Spinal cord (tissue), 10 donors: Measurements from ENCODE around the gene GSC. TPM values are rescaled to one million over a fixed set of nuclear protein-coding genes. Genes with fewer than 3 reads are reported as not detected.
"Not testable (repeated sequence)": the region's sequence is repeated elsewhere in the genome, so short reads cannot be mapped to it uniquely, and the experiment has no call there.

Experiments used
- DNase-seq, 6 donors: peaks; one replicate each; pipeline versions ENCODE4 v3.0.0 to v3.0.0-alpha.2; 2013 to 2015; ENCODE audit warnings: low spot score in 6 of 6, low read depth in 4 of 6
- H3K27ac ChIP-seq: one replicate; pipeline ENCODE4 v1.5.1; 2013; ENCODE audit warnings: low read depth, low read length, control low read depth
- H3K27me3 ChIP-seq: one replicate; pipeline ENCODE4 v1.6.1; 2013; ENCODE audit warnings: low read length; ENCODE audit not compliant: control insufficient read depth, insufficient read depth
- H3K36me3 ChIP-seq: one replicate; pipeline ENCODE4 v1.6.1; 2013; ENCODE audit warnings: low read length; ENCODE audit not compliant: control insufficient read depth, insufficient read depth
- H3K4me1 ChIP-seq: one replicate; pipeline ENCODE4 v1.6.1; 2013; ENCODE audit warnings: low read length; ENCODE audit not compliant: control insufficient read depth, insufficient read depth
- H3K4me3 ChIP-seq: one replicate; pipeline ENCODE4 v1.5.1; 2013; ENCODE audit warnings: low read depth, low read length, control low read depth
- H3K9me3 ChIP-seq: one replicate; pipeline ENCODE4 v1.6.1; 2013; ENCODE audit warnings: low read length; ENCODE audit not compliant: control insufficient read depth, insufficient read depth
- WGBS: methylation state at CpG from one replicate; pipeline ENCODE4 v1.1.5; 2013; ENCODE audit warnings: missing lambda C conversion rate; ENCODE audit not compliant: insufficient coverage; 5-methylcytosine and 5-hydroxymethylcytosine counted together
- polyA plus RNA-seq, 2 donors: library from polyadenylated mRNA; unstranded; fragments of 120-200 nt; gene quantifications; one replicate each; pipeline ENCODE4 v1.2.1, GENCODE V29; 2013; ENCODE audit not compliant: insufficient read length in 2 of 2
- total RNA-seq, 2 donors: library from RNA; depleted of rRNA in 1 of 2; stranded (reverse); fragments of 120-200 nt in 1 of 2; fragments of >200 nt in 1 of 2; gene quantifications; one replicate each; pipeline versions ENCODE4 v1.2.3 to v1.2.4, GENCODE V29; 2013 to 2014
- donor health status: healthy.

The GSC gene
- total and polyA plus RNA-seq, 4 donors: 0.99 TPM; not detected in 3

DNA sequence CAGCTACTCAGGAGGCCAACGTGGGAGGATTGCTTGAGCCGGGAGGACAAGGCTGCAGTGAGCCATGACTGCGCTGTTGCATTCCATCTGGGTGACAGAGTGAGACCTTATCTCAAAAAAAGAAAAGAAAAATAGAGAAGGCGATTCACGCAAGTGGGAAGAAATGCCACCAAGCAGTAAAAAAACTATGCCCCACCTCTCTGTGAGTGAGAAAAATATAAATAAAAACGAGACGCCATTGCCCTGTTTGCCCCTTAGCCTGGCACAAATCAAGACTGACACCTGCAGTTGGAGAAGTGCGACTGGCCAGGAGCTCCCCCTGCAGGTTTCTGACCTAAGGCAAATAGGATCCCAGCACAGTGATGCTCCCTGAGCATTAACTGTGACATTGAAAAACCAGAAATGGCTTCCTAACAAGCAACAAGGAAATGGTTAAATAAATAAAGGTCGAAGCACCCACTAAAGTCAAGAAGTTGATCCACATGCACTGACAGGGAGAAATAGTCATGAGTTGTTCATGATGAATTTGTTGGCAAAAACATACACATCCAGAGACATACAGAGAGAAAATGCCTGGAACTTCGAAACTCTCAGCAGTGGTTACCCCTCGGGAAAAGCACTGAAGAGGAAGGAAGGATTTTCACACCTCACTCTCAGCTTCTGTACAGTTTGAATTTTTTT is 21.1 kb downstream of the GSC start:
- peak in 2 of 6 donors; percentile 17 to 20 for DNase-seq
- H3K9me3 ChIP-seq: no peaks in the 10 kb centered on the region
- peaks cover 12% of the 10 kb centered on the region for H3K4me1 ChIP-seq

DNA sequence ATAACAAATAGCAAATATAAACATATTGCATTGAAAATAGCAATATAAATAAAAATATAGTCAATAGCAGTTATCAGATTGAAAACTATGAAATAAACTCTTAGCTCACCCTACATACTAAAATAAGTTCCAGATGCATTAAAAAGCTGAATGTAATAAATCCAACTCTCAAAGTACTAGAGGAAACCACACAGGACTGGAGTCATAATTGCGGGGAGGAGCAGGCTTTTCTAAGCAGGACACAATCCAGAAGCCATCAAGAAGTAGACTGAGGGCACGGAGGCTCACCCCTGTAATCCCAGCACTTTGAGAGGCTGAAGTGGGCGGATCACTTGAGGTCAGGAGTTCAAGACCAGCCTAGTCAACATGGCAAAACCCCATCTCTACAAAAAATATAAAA is 22.2 kb downstream of the GSC start:
- H3K36me3 ChIP-seq: no peaks in the 10 kb centered on the region
- peaks cover 4% of the 10 kb centered on the region for H3K4me1 ChIP-seq
- H3K4me3 ChIP-seq: no peak overlapping the region
- 69% methylated on average over 2 of the region's 3 CpGs for WGBS
- H3K27me3 ChIP-seq: no peaks in the 10 kb centered on the region
- no peaks in the 10 kb centered on the region for H3K9me3 ChIP-seq
- no peak overlapping the region for H3K27ac ChIP-seq
- no peak for DNase-seq

More for the DNA sequence above, 21.1 kb downstream of the GSC start:
- WGBS: 30% methylated on average over 5 of the region's 11 CpGs
- Histone ChIP-seq H3K36me3 (no peaks in the 10 kb centered on the region), H3K4me3 (no peak overlapping the region), H3K27ac (no peak overlapping the region), H3K27me3 (no peaks in the 10 kb centered on the region)

DNA sequence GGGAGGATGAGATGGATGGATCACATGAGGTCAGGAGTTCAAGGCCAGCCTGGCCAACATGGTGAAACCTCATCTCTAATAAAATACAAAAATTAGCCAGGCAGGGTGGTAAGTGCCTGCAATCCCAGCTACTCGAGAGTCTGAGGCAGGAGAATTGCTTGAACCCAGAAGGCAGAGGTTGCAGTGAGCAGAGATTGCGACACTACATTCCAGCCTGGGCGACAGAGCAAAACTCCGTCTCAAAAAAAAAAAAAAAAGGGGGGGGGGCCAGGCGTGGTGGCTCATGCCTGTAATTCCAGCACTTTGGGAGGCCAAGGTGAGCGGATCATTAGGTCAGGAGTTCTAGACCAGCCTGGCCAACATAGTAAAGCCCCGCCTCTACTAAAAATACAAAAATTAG is 22.8 kb downstream of the GSC start:
- 92% methylated on average over 4 of the region's 7 CpGs for WGBS
- not testable (repeated sequence) for H3K27me3 ChIP-seq, H3K36me3 ChIP-seq, DNase-seq, H3K27ac ChIP-seq, H3K4me3 ChIP-seq, H3K4me1 ChIP-seq, H3K9me3 ChIP-seq

DNA sequence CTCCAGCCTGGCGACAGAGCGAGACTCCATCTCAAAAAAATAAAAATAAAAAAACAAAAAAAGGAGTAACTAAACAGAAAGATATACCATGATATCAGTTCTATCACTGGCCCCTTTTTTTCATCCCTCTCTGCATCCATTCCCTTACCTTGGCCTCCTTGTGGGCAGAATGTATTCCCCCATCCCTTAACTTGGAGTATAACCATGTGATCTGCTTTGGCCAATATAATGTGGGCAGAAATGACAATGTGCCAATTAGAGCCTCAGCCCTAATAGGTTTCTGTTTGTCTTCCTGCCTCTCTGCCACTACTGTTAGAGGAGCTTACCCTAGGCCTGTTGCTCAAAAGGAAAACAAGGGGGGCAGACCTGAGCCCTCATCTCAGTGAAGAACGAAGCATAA is 23.8 kb downstream of the GSC start:
- H3K27me3 ChIP-seq: no peaks in the 10 kb centered on the region
- DNase-seq: no peak
- no peak overlapping the region for H3K27ac ChIP-seq
- H3K4me3 ChIP-seq: no peak overlapping the region
- no peaks in the 10 kb centered on the region for H3K36me3 ChIP-seq
- WGBS: no CpG with 5 or more reads among the region's 3 CpGs
- no peaks in the 10 kb centered on the region for H3K9me3 ChIP-seq
- H3K4me1 ChIP-seq: no peaks in the 10 kb centered on the region

DNA sequence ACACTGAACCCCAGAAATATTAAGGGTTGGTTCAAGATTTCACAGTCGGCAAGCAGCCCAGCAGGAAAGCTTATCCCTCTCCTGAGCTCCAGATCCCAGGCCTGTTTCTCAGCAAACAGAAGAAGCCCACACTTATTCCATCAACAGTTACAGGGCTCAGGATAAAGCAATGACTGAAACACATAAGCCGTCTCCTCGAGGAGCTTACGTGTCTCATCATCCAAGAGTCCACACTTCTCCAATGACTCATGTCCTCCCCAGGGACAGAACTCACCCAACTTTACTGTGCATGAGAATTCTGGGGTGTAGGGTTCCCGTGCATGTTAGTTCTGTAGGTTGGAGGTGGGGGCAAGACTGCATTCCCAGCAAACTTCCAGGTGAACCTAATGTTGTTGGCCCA is 31.2 kb downstream of the GSC start:
- H3K9me3 ChIP-seq: no peaks in the 10 kb centered on the region
- 89% methylated on average over 2 of the region's 5 CpGs for WGBS
- no peak for DNase-seq
- H3K27me3 ChIP-seq: no peaks in the 10 kb centered on the region
- H3K36me3 ChIP-seq: no peaks in the 10 kb centered on the region
- H3K4me3 ChIP-seq: no peak overlapping the region
- no peak overlapping the region for H3K27ac ChIP-seq
- no peaks in the 10 kb centered on the region for H3K4me1 ChIP-seq

DNA sequence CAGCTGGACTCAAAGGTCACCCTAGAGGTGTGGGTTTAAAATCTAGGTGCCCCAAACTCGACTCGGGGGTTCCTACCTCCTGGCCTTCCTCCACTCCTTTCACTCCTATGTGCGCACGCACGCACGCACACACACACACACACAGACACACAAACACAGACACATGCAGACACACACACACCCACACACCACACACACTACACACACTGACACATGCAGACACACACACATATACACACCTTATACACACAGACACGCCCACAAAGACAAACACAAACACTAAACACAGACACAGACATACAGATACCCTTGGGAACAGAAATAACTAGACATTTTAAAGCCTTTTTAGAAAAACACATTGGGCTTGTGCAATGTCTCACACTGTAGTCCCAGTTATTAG is 31.8 kb downstream of the GSC start:
- no peaks in the 10 kb centered on the region for H3K27me3 ChIP-seq
- H3K36me3 ChIP-seq: no peaks in the 10 kb centered on the region
- H3K4me3 ChIP-seq: no peak overlapping the region
- WGBS: 98% methylated on average over 5 of the region's 7 CpGs
- H3K4me1 ChIP-seq: no peaks in the 10 kb centered on the region
- no peak for DNase-seq
- H3K27ac ChIP-seq: no peak overlapping the region
- H3K9me3 ChIP-seq: no peaks in the 10 kb centered on the region

DNA sequence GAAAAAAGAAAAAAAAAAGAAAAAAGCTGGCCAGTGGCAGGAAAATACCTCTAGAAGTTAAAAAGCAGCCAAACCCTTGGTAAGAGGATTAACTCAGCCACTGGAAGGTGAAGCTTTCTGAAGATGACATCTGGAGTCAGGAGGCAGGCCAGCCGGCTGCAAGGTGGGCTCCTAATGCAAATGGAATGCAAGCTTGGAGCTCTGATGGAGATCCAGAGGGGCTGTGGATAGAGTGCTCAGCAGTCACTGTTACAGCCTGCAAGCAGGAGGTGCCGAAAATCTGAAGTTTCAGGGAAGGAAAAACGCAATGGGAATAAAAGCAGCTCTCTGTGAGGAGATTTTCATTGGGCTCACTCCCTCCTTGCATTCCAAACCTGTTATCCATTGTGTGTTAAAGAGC is 41.0 kb downstream of the GSC start:
- DNase-seq: no peak
- no peaks in the 10 kb centered on the region for H3K4me1 ChIP-seq
- H3K36me3 ChIP-seq: no peaks in the 10 kb centered on the region
- H3K27me3 ChIP-seq: no peaks in the 10 kb centered on the region
- 79% methylated on average over 2 of the region's 3 CpGs for WGBS
- no peak overlapping the region for H3K4me3 ChIP-seq
- H3K9me3 ChIP-seq: no peaks in the 10 kb centered on the region
- H3K27ac ChIP-seq: no peak overlapping the region

DNA sequence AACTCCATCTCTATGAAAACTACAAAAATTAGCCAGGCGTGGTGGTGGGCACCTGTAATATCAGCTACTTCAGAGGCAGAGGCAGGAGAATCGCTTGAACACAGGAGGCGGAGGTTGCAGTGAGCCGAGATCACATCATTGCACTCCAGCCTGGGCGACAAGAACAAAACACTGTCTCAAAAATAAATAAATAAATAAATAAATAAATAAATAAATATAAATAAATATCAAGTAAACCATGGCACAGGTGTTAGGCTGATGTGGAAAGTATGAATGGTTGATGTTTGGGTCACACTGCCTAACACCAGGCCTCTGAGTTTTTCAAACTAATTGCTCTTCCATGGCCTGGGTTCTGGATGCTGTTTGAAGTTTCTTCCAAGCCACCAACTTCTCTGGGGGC is 41.5 kb downstream of the GSC start:
- H3K4me3 ChIP-seq, H3K27ac ChIP-seq, DNase-seq, H3K4me1 ChIP-seq, H3K36me3 ChIP-seq, H3K27me3 ChIP-seq, H3K9me3 ChIP-seq: not testable (repeated sequence)
- WGBS: 86% methylated on average over 1 of the region's 5 CpGs

DNA sequence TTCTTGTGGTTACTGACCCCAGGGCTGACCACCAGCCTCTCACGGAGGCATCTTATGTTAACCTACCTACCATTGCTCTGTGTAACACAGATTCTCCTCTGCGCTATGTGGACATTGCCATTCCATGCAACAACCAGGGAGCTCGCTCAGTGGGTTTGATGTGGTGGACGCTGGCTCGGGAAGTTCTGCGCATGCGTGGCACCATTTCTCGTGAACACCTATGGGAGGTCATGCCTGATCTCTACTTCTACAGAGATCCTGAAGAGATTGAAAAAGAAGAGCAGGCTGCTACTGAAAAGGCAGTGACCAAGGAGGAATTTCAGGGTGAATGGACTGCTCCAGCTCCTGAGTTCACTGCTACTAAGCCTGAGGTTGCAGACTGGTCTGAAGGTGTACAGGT is 43.3 kb downstream of the GSC start:
- not testable (repeated sequence) for H3K9me3 ChIP-seq, DNase-seq, H3K36me3 ChIP-seq, H3K27ac ChIP-seq, H3K4me3 ChIP-seq, H3K4me1 ChIP-seq, H3K27me3 ChIP-seq
- 100% methylated on average over 1 of the region's 8 CpGs for WGBS

DNA sequence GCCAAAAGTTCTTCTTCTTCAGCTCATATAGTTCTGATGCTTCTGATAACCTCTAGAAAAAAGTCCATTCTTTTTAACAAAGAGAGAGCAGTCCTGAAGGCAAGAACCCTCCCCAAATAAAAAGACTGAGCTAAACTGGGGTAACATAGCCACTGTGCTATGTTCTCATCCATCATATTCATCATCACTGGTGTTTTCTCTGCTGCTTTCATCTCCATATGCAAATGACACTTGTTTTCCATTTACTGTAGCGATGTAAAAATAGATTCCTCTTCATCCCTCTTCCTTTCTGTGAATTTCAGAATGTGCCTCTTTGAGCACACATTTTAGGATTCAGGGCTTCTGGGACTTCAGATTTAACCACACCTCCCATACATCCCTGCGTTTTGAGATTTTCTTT is 44.9 kb downstream of the GSC start:
- Histone ChIP-seq H3K27me3 (no peaks in the 10 kb centered on the region), H3K4me1 (no peaks in the 10 kb centered on the region), H3K9me3 (no peaks in the 10 kb centered on the region), H3K4me3 (no peak overlapping the region), H3K27ac (no peak overlapping the region), H3K36me3 (no peaks in the 10 kb centered on the region)
- no peak for DNase-seq
- 83% methylated on average over 1 of the region's 2 CpGs for WGBS
